Endothelial cell of umbilical vein (primary cell): Measurements from ENCODE around the gene LHCGR. TPM values are rescaled to one million over a fixed set of nuclear protein-coding genes. Genes with fewer than 3 reads are reported as not detected.
"Not testable (repeated sequence)": the region's sequence is repeated elsewhere in the genome, so short reads cannot be mapped to it uniquely, and the experiment has no call there.

Experiments
- BruUV-seq: library from RNA; stranded (reverse); fragments of 400-500 nt; replicated peaks from 2 replicates; lab custom pipeline; 2021; lab: Mats Ljungman, UMichigan
- CTCF ChIA-PET: fragments of 300-600, 350-600 bp; sonication (Branson Sonifier 250); formaldehyde crosslinking; loops from one replicate; lab custom pipeline; 2021; ENCODE audit warnings: antibody characterized with exemption, inconsistent platforms; lab: Charles Lee
- POLR2A ChIA-PET: fragments of 300-600, 350-600 bp; sonication (Branson Sonifier 250); formaldehyde crosslinking; loops from one replicate; lab custom pipeline; 2021; ENCODE audit warnings: antibody characterized with exemption, inconsistent platforms; lab: Charles Lee
- DNase-seq: peaks from one replicate; pipeline ENCODE4 v3.0.0-alpha.2; 2011; ENCODE audit warnings: low read depth, low spot score
- FAIRE-seq: peaks from 2 replicates; lab custom pipeline; 2011; peaks lifted over from hg19 to GRCh38; lab: Jason Lieb, UNC
- H2AFZ ChIP-seq: 2 replicates; pipeline ENCODE4 v1.6.0; 2012; ENCODE audit warnings: low read depth, low read length, control low read depth, inconsistent platforms
- H3K27ac ChIP-seq: 2 replicates; pipeline ENCODE4 v1.5.1; 2011; ENCODE audit warnings: low read depth, mild to moderate bottlenecking, control low read depth, low read length, moderate library complexity; ENCODE audit not compliant: insufficient read depth
- H3K27me3 ChIP-seq, 2 experiments: 2 replicates each; pipeline versions ENCODE4 v1.6.0 to v1.6.1; 2011; ENCODE audit warnings: low read length in 2 of 2, mixed read lengths in 1 of 2; ENCODE audit not compliant: control insufficient read depth in 2 of 2, insufficient read depth in 2 of 2
- H3K36me3 ChIP-seq, 2 experiments: 2 replicates in 1 of 2; 3 replicates in 1 of 2; pipeline ENCODE4 v1.5.1; 2011; ENCODE audit warnings: low read length in 2 of 2, mild to moderate bottlenecking in 1 of 2, moderate library complexity in 1 of 2; ENCODE audit not compliant: control insufficient read depth in 2 of 2, insufficient read depth in 2 of 2; ENCODE audit errors: extremely low read depth in 1 of 2
- H3K4me1 ChIP-seq: 3 replicates; pipeline ENCODE4 v1.5.1; 2011; ENCODE audit warnings: mild to moderate bottlenecking, low read length; ENCODE audit not compliant: control insufficient read depth, insufficient read depth; ENCODE audit errors: extremely low read depth
- H3K4me2 ChIP-seq: 2 replicates; pipeline ENCODE4 v1.6.1; 2011; ENCODE audit warnings: low read length, control low read depth, mixed read lengths; ENCODE audit not compliant: insufficient read depth
- H3K4me3 ChIP-seq, 3 experiments: fragments of 200-600 bp in 1 of 3; sonication (generic), shearing (Covaris generic) in 1 of 3; replicated peaks in 1 of 3; 2 replicates each; pipeline ENCODE4 v1.5.1; 2011 to 2016; ENCODE audit warnings: control low read depth in 3 of 3, low read length in 3 of 3, mild to moderate bottlenecking in 2 of 3, inconsistent platforms in 1 of 3, low read depth in 1 of 3, moderate library complexity in 1 of 3; ENCODE audit not compliant: insufficient read depth in 1 of 3
- H3K79me2 ChIP-seq: 2 replicates; pipeline ENCODE4 v1.6.0; 2012; ENCODE audit warnings: low read length, inconsistent platforms; ENCODE audit not compliant: control insufficient read depth, insufficient read depth
- H3K9ac ChIP-seq: replicated peaks from 2 replicates; pipeline ENCODE3; 2011; ENCODE audit warnings: low read length, control low read depth; ENCODE audit not compliant: insufficient read depth; ENCODE audit errors: extremely low read depth
- H3K9me1 ChIP-seq: replicated peaks from 3 replicates; pipeline ENCODE4 v1.6.0; 2011; ENCODE audit warnings: mild to moderate bottlenecking, low read length; ENCODE audit not compliant: control insufficient read depth, insufficient read depth; ENCODE audit errors: extremely low read depth
- H3K9me3 ChIP-seq: replicated peaks from 2 replicates; pipeline ENCODE4 v1.5.1; 2012; ENCODE audit warnings: low read length, inconsistent platforms; ENCODE audit not compliant: control insufficient read depth, insufficient read depth
- H4K20me1 ChIP-seq: replicated peaks from 2 replicates; pipeline ENCODE3; 2011; ENCODE audit warnings: mild to moderate bottlenecking, low read length; ENCODE audit not compliant: control insufficient read depth, insufficient read depth; ENCODE audit errors: extremely low read depth
- CTCF ChIP-seq, 2 donors: IDR thresholded peaks; 1 replicate in 1 of 2; 2 replicates in 1 of 2; pipeline ENCODE4 v1.5.1; 2011; ENCODE audit warnings: low read length in 2 of 2, mild to moderate bottlenecking in 2 of 2, moderate library complexity in 2 of 2, control low read depth in 1 of 2, inconsistent platforms in 1 of 2, low read depth in 1 of 2; ENCODE audit not compliant: insufficient read depth in 1 of 2; ENCODE audit errors: extremely low read depth in 1 of 2
- EZH2 ChIP-seq: IDR thresholded peaks from 2 replicates; pipeline ENCODE4 v1.6.1; 2012; ENCODE audit warnings: borderline replicate concordance, low read depth, mild to moderate bottlenecking, moderate library complexity, low read length, inconsistent platforms; ENCODE audit not compliant: severe bottlenecking
- FOS ChIP-seq: IDR thresholded peaks from 2 replicates; pipeline ENCODE4 v1.6.1; 2011; ENCODE audit warnings: mild to moderate bottlenecking, low read length, moderate library complexity, borderline replicate concordance; ENCODE audit not compliant: insufficient read depth
- GATA2 ChIP-seq: IDR thresholded peaks from 2 replicates; pipeline ENCODE4 v1.7.0; 2011; ENCODE audit warnings: low read depth, mild to moderate bottlenecking, moderate library complexity, mixed read lengths, low read length; ENCODE audit not compliant: insufficient read length, insufficient read depth
- JUN ChIP-seq: IDR thresholded peaks from 2 replicates; pipeline ENCODE4 v1.6.1; 2011; ENCODE audit warnings: borderline replicate concordance, low read depth; ENCODE audit not compliant: insufficient read length, insufficient read depth
- MAX ChIP-seq: IDR thresholded peaks from 2 replicates; pipeline ENCODE4 v1.6.1; 2011; ENCODE audit not compliant: insufficient read depth, insufficient read length
- MYC ChIP-seq: IDR thresholded peaks from one replicate; pipeline ENCODE4 v1.6.1; 2011; ENCODE audit warnings: mild to moderate bottlenecking, low read depth, low read length
- POLR2A ChIP-seq: IDR thresholded peaks from 2 replicates; pipeline ENCODE4 v1.6.1; 2012; ENCODE audit warnings: low read depth, mild to moderate bottlenecking, control low read depth, low read length
- POLR2AphosphoS5 ChIP-seq: IDR thresholded peaks from 2 replicates; pipeline ENCODE4 v1.6.1; 2012; ENCODE audit warnings: low read depth, mild to moderate bottlenecking, control low read depth, low read length, moderate library complexity; ENCODE audit not compliant: insufficient read depth
- dilution Hi-C: fragments of 300-500 bp; cut with MboI; formaldehyde crosslinking; loops from one replicate; pipeline ENCODE4 v1.15.0; 2019; ENCODE audit warnings: low sequenced_read_pairs; ENCODE audit not compliant: extremely low pct_ligation_motif_present
- intact Hi-C: fragments of 100-400 bp; cut with micrococcal nuclease; formaldehyde crosslinking; loops from one replicate; pipeline ENCODE4 v1.10.0; 2022
- polyA plus RNA-seq, 4 experiments: library from polyadenylated mRNA; depleted of rRNA in 3 of 4; stranded (reverse) in 3 of 4; unstranded in 1 of 4; fragments of >200 nt; gene quantifications; 2 replicates each; pipeline versions ENCODE4 v1.2.1 to v1.2.3, GENCODE V29; 2011 to 2012; ENCODE audit warnings: missing spikeins in 1 of 4
- total RNA-seq: library from RNA; stranded (reverse); gene quantifications from 2 replicates; pipeline ENCODE4 v1.2.3, GENCODE V29; 2021

LHCGR gene
- total and polyA plus RNA-seq, 2 donors (not counting 3 experiments of a cell fraction or from before 2014, with no cell fraction given): not detected

- Histone ChIP-seq H3K79me2 (no peaks in the 10 kb centered on the region), H3K27ac (no peak overlapping the region), H3K4me2 (no peak overlapping the region), H3K9ac (no peak overlapping the region), H3K9me1 (no peaks in the 10 kb centered on the region), H4K20me1 (no peaks in the 10 kb centered on the region), H3K9me3 (no peaks in the 10 kb centered on the region), H3K36me3 (no peaks in the 10 kb centered on the region), H3K4me1 (peaks cover 4% of the 10 kb centered on the region), H2AFZ (no peak overlapping the region), H3K27me3 (no peaks in the 10 kb centered on the region), H3K4me3 (no peak overlapping the region)
- intact Hi-C loops: no loop called here
- CTCF ChIA-PET: no interaction called here
- no peak for TF ChIP-seq POLR2AphosphoS5
- TF ChIP-seq EZH2: no peak
- no peak for TF ChIP-seq MYC
- TF ChIP-seq MAX: no peak
- no peak for TF ChIP-seq CTCF (IDR thresholded peaks at IDR 0.05; ENCODE audit: extremely low read depth in 1 of 2, insufficient read depth in 1 of 2, low read depth in 1 of 2, low read length in 2 of 2)
- TF ChIP-seq POLR2A: no peak
- no peak for TF ChIP-seq GATA2
- TF ChIP-seq FOS: no peak
- TF ChIP-seq JUN: no peak
- no peak for DNase-seq
- POLR2A ChIA-PET: no interaction called here
- dilution Hi-C loops: no loop called here
- no peak for FAIRE-seq
- BruUV-seq: no TSS peak
Observed at GRCh38 chr2:48707466-48707865, 48.1 kb downstream of the LHCGR start.

GRCh38 chr2:48703621-48704020 lies 51.9 kb downstream of the LHCGR start:
- H3K4me1 ChIP-seq, CTCF ChIA-PET, POLR2A ChIA-PET, H3K27ac ChIP-seq, H3K9ac ChIP-seq, BruUV-seq, FAIRE-seq, intact Hi-C loops, DNase-seq, dilution Hi-C loops, H3K4me2 ChIP-seq, H3K9me1 ChIP-seq, H2AFZ ChIP-seq, H3K27me3 ChIP-seq, H3K36me3 ChIP-seq, H4K20me1 ChIP-seq, H3K4me3 ChIP-seq, H3K9me3 ChIP-seq, H3K79me2 ChIP-seq: not testable (repeated sequence)
